Stromal cell of bone marrow (primary cell): ENCODE results near the gene PIBF1.
"Not testable (repeated sequence)": the region's sequence is repeated elsewhere in the genome, so short reads cannot be mapped to it uniquely, and the experiment has no call there.

ENCODE experiments used
- DNase-seq: peaks from one replicate; pipeline ENCODE4 v3.0.0-alpha.2; 2012; ENCODE audit warnings: low read depth

The PIBF1 gene

DNA sequence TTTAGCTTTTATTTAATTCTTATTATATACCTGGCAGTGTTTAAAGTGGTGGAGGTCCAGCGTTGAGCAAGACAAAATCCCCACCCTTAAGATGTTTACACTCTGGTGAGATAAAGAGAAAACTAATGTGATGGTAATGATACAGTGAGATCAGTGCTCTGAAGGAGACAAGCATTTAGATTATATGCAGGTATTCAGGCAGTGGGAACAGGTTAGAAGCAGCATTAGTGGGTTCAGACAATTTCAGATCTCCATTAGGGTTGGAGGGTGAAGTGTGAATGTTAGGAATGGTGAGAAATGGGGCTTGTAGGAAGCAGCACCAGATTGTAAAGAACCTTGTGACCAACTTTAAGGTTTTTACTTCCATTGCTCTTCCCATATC lies 39.0 kb downstream of the PIBF1 start:
- no peak for DNase-seq

GRCh38 chr13:72823081-72823480 lies 41.1 kb downstream of the PIBF1 start:
- DNase-seq: no peak

DNA sequence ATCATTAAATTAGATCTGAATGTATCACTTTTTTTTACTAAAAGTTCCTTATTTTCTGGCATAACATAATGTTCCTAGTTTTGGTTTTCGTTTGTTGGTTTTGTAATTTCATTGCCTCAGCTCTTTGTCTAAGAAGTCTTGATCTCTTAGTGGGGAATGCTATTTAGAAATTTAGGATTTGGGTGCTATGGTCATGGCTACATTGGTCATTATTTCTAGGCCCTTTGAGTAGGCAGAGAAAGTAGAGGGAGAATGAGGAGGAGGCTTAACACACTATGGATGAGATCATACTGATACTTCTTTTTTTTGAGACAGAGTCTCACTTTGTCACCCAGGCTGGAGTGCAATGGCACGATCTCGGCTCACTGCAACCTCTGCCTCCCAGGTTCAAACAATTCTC lies 41.8 kb downstream of the PIBF1 start:
- DNase-seq: no peak

DNA sequence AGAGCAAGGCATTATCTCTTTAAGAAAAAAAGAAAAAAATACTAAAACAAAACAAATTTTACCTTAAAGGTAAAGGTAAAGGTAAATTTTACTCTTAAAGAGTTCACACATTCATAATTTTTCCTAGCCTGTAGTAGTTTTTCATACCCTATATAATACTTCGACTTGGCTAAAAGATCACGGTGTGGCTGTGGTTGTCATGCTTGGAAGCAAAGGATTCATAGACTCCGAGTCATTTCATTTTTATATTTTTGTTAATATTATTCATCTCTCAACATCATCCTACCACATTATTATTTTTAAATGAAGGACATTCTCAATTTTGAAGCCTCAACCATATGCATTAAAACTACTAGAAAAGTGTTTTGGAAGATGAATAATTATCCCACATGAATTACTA lies 52.7 kb downstream of the PIBF1 start:
- DNase-seq: no peak

DNA sequence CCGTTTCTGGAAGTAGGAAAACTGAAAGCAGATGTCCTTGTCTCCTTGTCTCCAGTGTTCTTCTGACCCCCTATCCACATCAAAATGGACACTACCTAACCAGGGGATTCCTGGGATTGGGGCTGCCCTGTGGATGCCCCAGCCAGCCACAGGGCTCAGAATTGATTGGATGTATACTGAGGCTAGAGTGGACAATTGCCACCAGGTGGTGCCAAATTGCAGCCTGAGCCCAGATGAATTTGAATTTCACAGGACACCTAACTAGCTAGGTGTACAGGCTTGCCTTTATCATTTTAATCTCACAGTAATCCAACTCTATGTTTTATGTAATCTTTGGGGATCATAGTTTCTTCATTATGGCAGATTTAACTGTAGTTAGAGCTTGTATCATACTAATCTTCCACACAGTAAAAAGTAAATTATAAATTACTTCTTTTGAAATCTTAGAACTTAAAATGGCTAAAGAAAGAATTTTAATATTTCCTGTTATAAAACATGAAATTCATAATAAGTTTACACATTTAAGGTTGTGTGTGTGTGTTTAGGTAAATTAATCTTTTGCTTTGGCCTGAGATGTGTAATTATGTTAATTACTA lies 58.0 kb downstream of the PIBF1 start:
- DNase-seq: peak; percentile 8

DNA sequence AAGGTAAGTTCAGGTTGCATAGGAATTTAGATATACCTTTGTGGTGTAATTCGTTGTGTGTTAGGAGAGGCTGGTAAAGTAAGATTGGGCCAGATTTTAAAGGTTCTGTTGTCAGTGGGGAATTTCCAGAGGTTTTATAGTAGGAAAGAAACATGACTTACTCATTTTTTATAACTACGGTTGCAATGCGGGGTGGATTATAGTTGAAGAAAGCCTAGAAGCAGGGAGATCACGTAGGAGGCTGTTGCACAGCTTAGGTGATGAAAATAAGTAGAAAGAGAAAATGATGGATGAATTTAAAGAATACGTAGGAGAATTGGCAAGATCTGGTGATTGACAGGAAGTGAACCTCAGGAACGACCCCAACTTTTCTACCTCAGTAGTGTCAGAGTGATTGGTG lies 61.1 kb downstream of the PIBF1 start:
- no peak for DNase-seq

DNA sequence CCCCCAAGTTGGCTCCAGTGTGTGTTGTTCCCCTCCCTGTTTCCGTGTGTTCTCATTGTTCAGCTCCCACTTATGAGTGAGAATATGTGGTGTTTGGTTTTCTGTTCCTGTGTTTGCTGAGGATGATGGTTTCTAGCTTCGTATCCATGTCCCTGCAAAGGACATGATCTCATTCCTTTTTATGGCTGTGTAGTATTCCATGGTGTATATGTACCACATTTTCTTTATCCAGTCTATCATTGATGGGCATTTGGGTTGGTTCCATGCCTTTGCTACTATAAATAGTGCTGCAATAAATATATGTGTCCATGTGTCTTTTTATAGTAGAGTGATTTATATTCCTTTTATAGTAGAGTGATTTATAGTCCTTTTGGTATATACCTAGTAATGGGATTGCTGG lies 63.2 kb downstream of the PIBF1 start:
- not testable (repeated sequence) for DNase-seq

- peak; percentile 6 for DNase-seq
Measured at GRCh38 chr13:72849571-72849970, 67.6 kb downstream of the PIBF1 start.

GRCh38 chr13:72850959-72851677 lies 69.2 kb downstream of the PIBF1 start:
- DNase-seq: no peak

- no peak for DNase-seq
Measured at GRCh38 chr13:72851678-72852014, 69.7 kb downstream of the PIBF1 start.

DNA sequence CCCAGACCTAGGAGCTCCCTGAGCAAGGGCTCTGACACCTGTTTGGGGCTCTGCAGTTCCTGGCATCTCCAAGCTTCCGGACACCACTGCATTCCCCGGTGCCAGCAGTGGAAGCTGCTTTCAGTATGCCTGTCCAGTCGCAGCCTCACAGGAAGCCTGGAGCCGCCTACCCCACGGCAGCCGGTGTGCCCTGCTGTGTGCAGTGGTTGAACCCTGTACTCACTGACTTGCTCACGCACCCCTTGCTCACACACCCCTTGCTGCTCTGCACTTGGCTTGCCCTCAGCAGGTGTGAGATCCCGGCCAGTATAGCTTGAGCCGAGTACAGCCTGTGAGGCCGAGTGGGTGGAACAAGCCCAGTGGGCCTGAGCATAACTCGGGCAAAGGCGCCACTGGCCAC lies 70.3 kb downstream of the PIBF1 start:
- no peak for DNase-seq

DNA sequence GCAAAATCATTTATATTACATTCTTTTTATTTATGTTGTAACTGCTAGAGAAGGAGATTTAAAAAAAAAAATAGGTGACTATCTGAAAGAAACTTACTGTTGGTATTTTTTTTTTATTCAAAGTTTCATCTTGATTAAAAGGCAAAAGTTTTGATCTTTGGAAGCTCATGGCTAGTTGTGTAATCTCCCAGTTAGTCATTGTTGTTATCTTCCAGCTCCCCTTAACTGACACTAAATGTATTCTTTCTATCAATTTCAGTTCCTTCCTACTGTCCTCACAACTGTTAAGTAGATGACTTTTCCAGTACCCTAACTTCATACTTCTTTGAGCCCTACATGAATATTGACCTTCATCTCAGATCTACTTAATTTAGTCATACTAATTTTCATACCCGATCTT lies 71.1 kb downstream of the PIBF1 start:
- no peak for DNase-seq

DNA sequence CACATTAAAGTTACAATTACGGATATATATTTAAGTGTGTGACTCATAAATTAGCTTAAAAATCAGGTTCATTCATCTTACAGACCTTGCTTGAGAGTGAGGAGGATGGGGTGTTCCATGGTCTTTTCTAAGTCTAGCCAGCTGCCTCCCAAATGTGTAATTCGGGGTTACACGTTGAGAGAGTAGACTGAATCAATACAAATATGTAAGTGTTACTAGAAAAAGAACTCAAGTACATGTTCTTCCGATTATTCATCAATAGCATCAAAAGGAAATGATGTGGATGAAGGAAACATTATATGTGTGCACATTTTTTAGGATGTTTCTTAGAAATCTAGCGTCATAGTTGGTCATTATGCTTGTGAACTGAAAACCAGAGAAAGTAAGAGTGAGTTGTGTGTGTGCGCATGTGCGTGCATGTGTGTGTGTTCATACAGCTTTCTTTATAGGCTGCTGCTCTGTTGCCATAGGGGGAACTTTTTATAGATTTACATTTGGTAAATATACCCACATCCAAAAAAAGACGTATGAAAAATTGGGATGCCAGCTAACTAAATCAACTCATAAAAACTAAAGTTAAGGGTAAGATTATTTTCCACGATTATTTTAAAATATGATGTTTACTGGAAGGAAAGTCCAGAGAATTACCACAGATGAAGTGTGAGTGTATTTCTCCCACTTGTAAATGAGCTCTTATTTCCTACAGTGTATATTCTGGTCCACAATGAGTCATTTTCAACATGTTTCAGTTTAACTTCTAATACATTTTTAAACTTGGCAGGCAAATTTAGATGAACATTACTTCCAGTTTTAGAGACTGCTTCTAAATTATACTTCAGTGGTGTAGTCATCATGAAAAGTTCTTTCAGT lies 82.4 kb downstream of the PIBF1 start:
- peak; percentile 56 for DNase-seq

- no peak for DNase-seq
Measured at GRCh38 chr13:72868229-72868628, 86.3 kb downstream of the PIBF1 start.

- no peak for DNase-seq
Measured at GRCh38 chr13:72875233-72875632, 93.3 kb downstream of the PIBF1 start.

GRCh38 chr13:72884101-72884500 lies 102.2 kb downstream of the PIBF1 start:
- no peak for DNase-seq

DNA sequence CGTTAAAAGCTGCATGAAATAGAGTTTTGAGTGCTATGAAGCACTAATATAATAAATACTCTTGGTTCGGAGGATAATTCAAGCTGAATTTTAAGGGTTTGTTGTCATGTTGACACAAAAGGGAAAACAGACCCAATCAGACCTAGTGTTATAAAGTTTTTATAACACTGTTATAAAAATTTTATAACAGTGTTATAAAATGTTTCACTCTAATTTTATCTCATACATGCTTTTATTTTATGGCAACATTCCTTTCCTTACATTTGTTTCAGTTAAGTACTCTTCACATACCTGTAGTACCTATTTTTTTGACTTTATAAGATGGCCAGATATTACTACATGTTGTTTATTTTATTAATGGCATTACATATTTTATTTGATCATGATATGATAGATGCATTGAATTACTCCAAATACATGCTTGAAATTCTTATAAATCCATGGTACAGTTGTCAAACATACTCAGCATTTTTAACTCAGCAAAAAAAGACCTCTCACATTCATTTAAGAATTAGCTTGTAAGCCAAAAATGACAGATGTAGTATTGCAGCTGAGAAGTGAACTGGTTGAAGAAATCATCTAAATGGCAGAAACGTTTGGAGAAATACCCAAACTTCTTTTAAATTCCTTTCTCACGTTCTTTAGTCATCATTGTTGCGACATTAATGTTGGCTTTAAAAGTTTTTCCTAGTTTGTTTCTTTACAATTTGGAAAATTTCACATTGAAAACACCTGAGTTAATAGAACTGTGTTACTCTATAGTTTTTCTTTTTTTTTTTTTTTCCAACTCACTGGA lies 104.5 kb downstream of the PIBF1 start:
- DNase-seq: no peak

DNA sequence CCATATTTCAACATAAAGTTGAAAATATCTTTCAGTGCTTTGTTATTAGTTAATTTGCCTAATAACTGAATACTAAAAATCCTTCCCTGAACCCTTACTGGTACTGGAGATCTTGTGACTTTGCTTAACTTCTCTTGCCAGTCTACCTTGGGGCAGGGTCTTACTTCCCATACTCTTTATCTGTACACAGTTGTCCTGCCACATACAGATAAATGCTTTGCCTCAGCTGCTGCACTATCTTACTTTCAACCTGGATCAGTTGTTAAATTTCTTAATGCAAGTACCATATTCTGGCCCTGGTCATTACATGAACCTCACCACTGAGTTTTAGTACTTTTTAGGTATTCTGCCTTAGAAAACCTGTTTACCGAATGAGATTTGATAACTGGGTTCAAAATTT lies 107.6 kb downstream of the PIBF1 start:
- DNase-seq: no peak

GRCh38 chr13:72890546-72890945 lies 108.6 kb downstream of the PIBF1 start:
- no peak for DNase-seq

GRCh38 chr13:72891423-72891822 lies 109.5 kb downstream of the PIBF1 start:
- no peak for DNase-seq

DNA sequence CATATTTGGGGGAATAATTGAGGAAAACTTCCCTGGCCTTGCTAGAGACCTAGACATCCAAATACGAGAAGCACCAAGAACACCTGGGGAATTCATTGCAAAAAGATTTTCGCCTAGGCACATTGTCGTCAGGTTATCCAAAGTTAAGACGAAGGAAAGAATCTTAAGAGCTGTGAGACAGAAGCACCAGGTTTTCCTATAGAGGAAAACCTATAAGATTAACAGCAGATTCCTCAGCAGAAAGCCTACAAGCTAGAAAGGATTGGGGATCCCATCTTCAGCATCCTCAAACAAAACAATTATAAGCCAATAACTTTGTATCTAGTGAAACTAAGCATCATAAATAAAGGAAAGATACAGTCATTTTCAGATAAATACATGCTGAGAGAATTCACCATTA lies 114.9 kb downstream of the PIBF1 start:
- DNase-seq: no peak

- not testable (repeated sequence) for DNase-seq
Measured at GRCh38 chr13:72901546-72901945, 119.6 kb downstream of the PIBF1 start.
